RWPE2 (cell line): ENCODE results near the gene SYT15.
A peak's percentile ranks its signal among the peaks of the same experiment; 100 is the strongest.

Experiments used
- ATAC-seq: fragments of 200-7000 bp; cut with Tn5 transposase; 3 replicates; pipeline ENCODE4 v1.9.1; 2021; ENCODE audit warnings: low read depth
- DNase-seq: peaks from one replicate; pipeline ENCODE4 v3.0.0-alpha.2; 2020; ENCODE audit warnings: low spot score
- H3K27ac ChIP-seq: fragments of 450-650 bp; 2 replicates; pipeline ENCODE4 v1.5.1; 2017; ENCODE audit warnings: mild to moderate bottlenecking; ENCODE audit not compliant: poor library complexity, severe bottlenecking
- H3K27me3 ChIP-seq: fragments of 250-450 bp; sonication (Bioruptor Pico); 2 replicates; pipeline ENCODE4 v1.5.1; 2021; ENCODE audit warnings: mild to moderate bottlenecking, moderate library complexity; ENCODE audit not compliant: insufficient read depth, poor library complexity, severe bottlenecking
- H3K36me3 ChIP-seq: fragments of 250-450 bp; sonication (Bioruptor Pico); 2 replicates; pipeline ENCODE4 v1.5.1; 2020; ENCODE audit warnings: low read depth, mild to moderate bottlenecking, moderate library complexity
- H3K4me1 ChIP-seq: fragments of 250-450 bp; sonication (Bioruptor Pico); 2 replicates; pipeline ENCODE4 v1.5.1; 2021; ENCODE audit warnings: mild to moderate bottlenecking, moderate library complexity; ENCODE audit not compliant: insufficient read depth, poor library complexity, severe bottlenecking
- H3K4me3 ChIP-seq: fragments of 250-450 bp; sonication (Bioruptor Pico); 2 replicates; pipeline ENCODE4 v1.5.1; 2021; ENCODE audit warnings: mild to moderate bottlenecking, moderate library complexity; ENCODE audit not compliant: severe bottlenecking
- H3K9me3 ChIP-seq: fragments of 250-450 bp; sonication (Bioruptor Pico); 2 replicates; pipeline ENCODE4 v1.5.1; 2021; ENCODE audit warnings: mild to moderate bottlenecking, moderate library complexity; ENCODE audit not compliant: severe bottlenecking
- TF ChIP-seq, protein P1 (sequence below): fragments of 450-650 bp; IDR thresholded peaks from one replicate; pipeline ENCODE4 v1.5.1; 2017; ENCODE audit warnings: mild to moderate bottlenecking, moderate library complexity; ENCODE audit not compliant: poor library complexity, severe bottlenecking

SYT15 gene

DNA sequence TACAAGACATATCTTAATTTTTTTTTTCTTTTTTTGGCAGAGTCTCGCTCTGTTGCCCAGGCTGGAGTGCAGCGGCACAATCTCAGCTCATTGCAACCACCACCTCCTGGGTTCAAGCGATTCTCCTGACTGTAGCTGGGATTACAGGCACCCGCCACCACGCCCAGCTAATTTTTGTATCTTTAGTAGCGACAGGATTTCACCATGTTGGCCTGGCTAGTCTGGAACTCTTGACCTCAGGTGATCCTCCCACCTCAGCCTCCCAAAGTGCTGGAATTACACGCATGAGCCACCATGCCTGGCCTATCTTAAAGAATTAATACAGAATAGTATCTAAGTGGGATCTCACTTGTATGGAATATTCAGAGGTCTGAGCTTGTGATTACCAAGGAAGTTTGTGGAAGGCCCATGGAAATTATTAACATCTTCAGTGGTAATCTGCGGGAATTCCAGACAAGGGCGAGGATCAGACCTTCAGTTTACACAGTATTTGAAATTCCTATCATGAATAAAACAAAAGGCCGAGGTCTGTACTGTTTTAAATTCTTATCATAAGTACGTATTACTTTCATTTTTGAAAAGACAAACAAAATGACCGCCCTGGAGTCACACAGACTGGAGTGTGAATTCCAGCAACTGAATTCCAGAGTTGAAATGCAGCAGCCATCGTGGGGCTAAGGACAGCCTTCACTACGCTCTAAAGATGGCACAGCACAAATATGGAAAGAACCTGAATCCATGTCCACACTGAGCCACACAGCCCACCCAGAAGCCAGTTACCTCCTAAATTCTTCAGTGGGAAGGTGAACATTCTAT is 39.1 kb upstream of the SYT15 start:
- TF ChIP-seq, protein P1, sequence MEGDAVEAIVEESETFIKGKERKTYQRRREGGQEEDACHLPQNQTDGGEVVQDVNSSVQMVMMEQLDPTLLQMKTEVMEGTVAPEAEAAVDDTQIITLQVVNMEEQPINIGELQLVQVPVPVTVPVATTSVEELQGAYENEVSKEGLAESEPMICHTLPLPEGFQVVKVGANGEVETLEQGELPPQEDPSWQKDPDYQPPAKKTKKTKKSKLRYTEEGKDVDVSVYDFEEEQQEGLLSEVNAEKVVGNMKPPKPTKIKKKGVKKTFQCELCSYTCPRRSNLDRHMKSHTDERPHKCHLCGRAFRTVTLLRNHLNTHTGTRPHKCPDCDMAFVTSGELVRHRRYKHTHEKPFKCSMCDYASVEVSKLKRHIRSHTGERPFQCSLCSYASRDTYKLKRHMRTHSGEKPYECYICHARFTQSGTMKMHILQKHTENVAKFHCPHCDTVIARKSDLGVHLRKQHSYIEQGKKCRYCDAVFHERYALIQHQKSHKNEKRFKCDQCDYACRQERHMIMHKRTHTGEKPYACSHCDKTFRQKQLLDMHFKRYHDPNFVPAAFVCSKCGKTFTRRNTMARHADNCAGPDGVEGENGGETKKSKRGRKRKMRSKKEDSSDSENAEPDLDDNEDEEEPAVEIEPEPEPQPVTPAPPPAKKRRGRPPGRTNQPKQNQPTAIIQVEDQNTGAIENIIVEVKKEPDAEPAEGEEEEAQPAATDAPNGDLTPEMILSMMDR = no peak
- Histone ChIP-seq H3K4me3 (no peak overlapping the region), H3K36me3 (no peaks in the 10 kb centered on the region), H3K27me3 (no peaks in the 10 kb centered on the region), H3K27ac (no peak overlapping the region), H3K9me3 (no peaks in the 10 kb centered on the region), H3K4me1 (no peaks in the 10 kb centered on the region)
- ATAC-seq (no peak), DNase-seq (peak; percentile 33)

DNA sequence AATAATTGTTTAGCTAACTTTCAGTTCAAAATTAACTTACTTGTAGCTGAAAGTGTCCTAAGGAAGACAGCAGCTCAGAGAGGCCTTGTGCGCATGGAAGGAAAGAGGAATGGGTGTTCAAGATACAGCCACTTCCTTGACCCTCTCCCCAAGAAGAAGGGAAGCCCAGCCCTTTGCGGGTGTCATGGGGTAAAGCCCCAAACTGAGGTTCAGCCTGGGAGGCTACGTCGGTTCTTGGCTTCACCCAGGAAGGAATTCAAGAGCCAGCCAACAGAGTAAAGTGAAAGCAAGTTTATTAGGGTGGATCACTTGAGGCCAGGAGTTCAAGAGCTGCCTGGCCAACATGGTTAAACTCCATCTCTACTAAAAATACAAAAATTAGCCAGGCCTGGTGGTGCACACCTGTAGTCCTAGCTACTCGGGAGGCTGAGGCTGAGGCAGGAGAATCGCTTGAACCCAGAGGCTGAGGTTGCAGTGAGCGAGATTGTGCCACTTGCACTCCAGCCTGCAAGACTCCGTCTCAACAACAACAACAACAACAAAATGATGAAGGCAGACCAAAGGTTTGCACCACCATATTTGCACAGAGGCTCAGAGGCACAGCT is 38.4 kb upstream of the SYT15 start:
- Histone ChIP-seq H3K27ac (no peak overlapping the region), H3K36me3 (no peaks in the 10 kb centered on the region), H3K27me3 (no peaks in the 10 kb centered on the region), H3K4me1 (no peaks in the 10 kb centered on the region), H3K9me3 (no peaks in the 10 kb centered on the region), H3K4me3 (no peak overlapping the region)
- TF ChIP-seq, protein P1 = no peak
- no peak for ATAC-seq
- peak; percentile 42 for DNase-seq

GRCh38 chr10:46541017-46541661 is 37.8 kb upstream of the SYT15 start:
- ATAC-seq (no peak), DNase-seq (peak; percentile 69)
- Histone ChIP-seq H3K4me1 (no peaks in the 10 kb centered on the region), H3K36me3 (no peaks in the 10 kb centered on the region), H3K9me3 (no peaks in the 10 kb centered on the region), H3K4me3 (no peak overlapping the region), H3K27ac (no peak overlapping the region), H3K27me3 (no peaks in the 10 kb centered on the region)
- TF ChIP-seq, protein P1 = no peak

- Histone ChIP-seq H3K9me3 (no peaks in the 10 kb centered on the region), H3K27ac (no peak overlapping the region), H3K4me1 (no peaks in the 10 kb centered on the region), H3K4me3 (no peak overlapping the region), H3K27me3 (no peaks in the 10 kb centered on the region), H3K36me3 (no peaks in the 10 kb centered on the region)
- DNase-seq (peak; percentile 50), ATAC-seq (no peak)
- TF ChIP-seq, protein P1 = no peak
These were observed 37.0 kb upstream of the SYT15 start for GRCh38 chr10:46541735-46542566.
